Measurements from ENCODE around the gene PPP3CA. TPM values are rescaled to one million over a fixed set of nuclear protein-coding genes. Genes with fewer than 3 reads are reported as not detected.

The PPP3CA gene
- total and polyA plus RNA-seq, 8 donors = 38.8 to 58.6 (median 54.8) TPM

DNA sequence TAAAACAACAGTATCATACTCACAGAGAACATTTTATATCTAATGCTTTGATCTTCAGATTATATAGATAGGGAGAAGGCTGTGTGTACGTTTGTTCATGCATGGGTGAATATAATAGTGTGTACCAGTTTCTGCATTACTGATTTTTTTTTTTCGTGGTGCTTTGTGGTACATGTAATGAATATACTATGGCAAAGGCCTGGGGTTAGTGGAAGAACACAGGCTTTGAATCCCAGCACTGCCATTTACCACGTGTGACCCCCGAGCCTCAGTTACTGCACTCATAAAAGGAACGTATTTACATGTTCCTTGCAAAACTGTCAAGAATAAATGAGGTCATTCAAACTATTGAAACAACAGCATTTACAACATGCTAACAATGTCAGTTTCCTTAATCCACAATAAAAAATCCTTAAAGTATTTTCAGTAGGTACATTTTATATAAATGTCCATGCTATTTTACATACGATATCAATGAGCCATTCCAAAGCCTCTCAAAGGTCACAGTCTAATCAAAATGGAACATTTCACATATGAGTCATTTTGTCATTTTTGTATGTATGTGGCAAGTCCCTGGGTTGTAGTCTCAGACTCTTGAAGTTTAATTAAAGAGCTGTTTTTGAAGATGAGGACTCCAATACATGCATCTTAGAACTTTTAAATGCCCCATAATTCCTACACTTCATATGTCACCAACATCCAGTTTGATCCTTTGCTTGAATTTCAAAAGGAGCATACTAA, 242.8 kb downstream of the PPP3CA start:
- Histone ChIP-seq H3K36me3 (peaks cover 0 to 6% of the 10 kb centered on the region in 2 donors), H3K27me3 (no peaks in the 10 kb centered on the region), H3K27ac (no peak overlapping the region), H3K4me3 (no peak overlapping the region), H3K9me3 (no peaks in the 10 kb centered on the region), H3K4me1 (peaks cover 4 to 18% of the 10 kb centered on the region in 2 donors)
- intact Hi-C loops (cut with DNase I) = no loop called here
- no peak for TF ChIP-seq CTCF (IDR thresholded peaks at IDR 0.05)
- no peak for ATAC-seq
- DNase-seq = no peak

GRCh38 chr4:101103381-101104142, 243.8 kb downstream of the PPP3CA start:
- peaks cover 0 to 6% of the 10 kb centered on the region in 2 donors for H3K36me3 ChIP-seq
- peaks cover 4 to 18% of the 10 kb centered on the region in 2 donors for H3K4me1 ChIP-seq
- H3K27me3 ChIP-seq = no peaks in the 10 kb centered on the region
- intact Hi-C loops (cut with DNase I) = no loop called here
- H3K4me3 ChIP-seq = no peak overlapping the region
- DNase-seq = no peak
- no peaks in the 10 kb centered on the region for H3K9me3 ChIP-seq
- peak; percentile 79 for ATAC-seq
- no peak for TF ChIP-seq CTCF (IDR thresholded peaks at IDR 0.05)
- peak overlapping the region in 1 of 2 donors; percentile 19 for H3K27ac ChIP-seq

- Histone ChIP-seq H3K27ac (no peak overlapping the region), H3K4me3 (no peak overlapping the region), H3K9me3 (no peaks in the 10 kb centered on the region), H3K36me3 (no peaks in the 10 kb centered on the region), H3K27me3 (no peaks in the 10 kb centered on the region), H3K4me1 (peaks cover 4 to 18% of the 10 kb centered on the region in 2 donors)
- ATAC-seq (no peak), DNase-seq (peak in 1 of 4 donors; percentile 17)
- intact Hi-C loops (cut with DNase I) = no loop called here
- no peak for TF ChIP-seq CTCF (IDR thresholded peaks at IDR 0.05)
Measured at GRCh38 chr4:101102114-101102742, 245.1 kb downstream of the PPP3CA start.

- intact Hi-C loops (cut with DNase I) = no loop called here
Measured at GRCh38 chr4:101101072-101101471, 246.3 kb downstream of the PPP3CA start.

More at GRCh38 chr4:101101072-101101471, 246.3 kb downstream of the PPP3CA start:
- TF ChIP-seq CTCF (IDR thresholded peaks at IDR 0.05) = no peak
- Histone ChIP-seq H3K4me3 (no peak overlapping the region), H3K27ac (no peak overlapping the region), H3K9me3 (no peaks in the 10 kb centered on the region), H3K27me3 (no peaks in the 10 kb centered on the region), H3K36me3 (no peaks in the 10 kb centered on the region), H3K4me1 (peaks cover 4 to 18% of the 10 kb centered on the region in 2 donors)
- ATAC-seq (no peak), DNase-seq (no peak)
